Measurements from ENCODE around the gene CXCL5. TPM values are rescaled to one million over a fixed set of nuclear protein-coding genes. Genes with fewer than 3 reads are reported as not detected.

The CXCL5 gene
- total and polyA plus RNA-seq, 2 donors (not counting 3 experiments of a cell fraction or from before 2014, with no cell fraction given): 0.33 to 0.40 TPM

DNA sequence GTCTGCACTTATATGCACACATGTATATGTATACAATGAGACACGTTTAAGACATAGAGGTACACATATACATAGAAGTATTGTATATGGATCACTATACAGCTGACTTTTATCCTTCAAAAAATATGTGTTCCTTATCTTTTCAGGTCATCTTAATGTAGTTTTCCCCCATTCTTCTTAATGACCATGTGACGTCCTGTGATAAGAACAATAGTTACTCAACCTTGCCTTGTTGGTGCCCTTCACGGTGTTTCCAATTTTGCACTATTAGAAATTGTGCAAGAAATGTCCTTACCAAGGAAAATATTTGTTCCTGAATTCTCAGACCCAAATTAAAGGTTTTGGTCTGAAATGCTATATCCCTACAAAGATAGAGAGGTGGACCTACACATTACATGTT, 9.4 kb downstream of the CXCL5 start:
- no peak overlapping the region for H3K27ac ChIP-seq (ENCODE audit: insufficient read depth, low read depth, low read length)
- H3K9ac ChIP-seq (replicated peaks; ENCODE audit: extremely low read depth, insufficient read depth, low read length): no peak overlapping the region
- no peaks in the 10 kb centered on the region for H4K20me1 ChIP-seq (replicated peaks; ENCODE audit: control insufficient read depth, extremely low read depth, insufficient read depth, low read length)
- CTCF ChIA-PET: interaction anchor here (1.0 kb wide), 1 partner anchor 43 kb away, joined by 3 read pairs; no protein-coding TSS in a partner anchor
- no peak overlapping the region for H3K4me2 ChIP-seq (ENCODE audit: insufficient read depth, low read length)
- POLR2A ChIA-PET: no interaction called here
- DNase-seq (ENCODE audit: low read depth, low spot score) (no peak), FAIRE-seq (no peak)
- no peaks in the 10 kb centered on the region for H3K9me1 ChIP-seq (replicated peaks; ENCODE audit: control insufficient read depth, extremely low read depth, insufficient read depth, low read length)
- TF ChIP-seq POLR2A (IDR thresholded peaks at IDR 0.05; ENCODE audit: low read depth, low read length): no peak
- TF ChIP-seq FOS (IDR thresholded peaks at IDR 0.05; ENCODE audit: borderline replicate concordance, insufficient read depth, low read length): no peak
- TF ChIP-seq, protein P1, sequence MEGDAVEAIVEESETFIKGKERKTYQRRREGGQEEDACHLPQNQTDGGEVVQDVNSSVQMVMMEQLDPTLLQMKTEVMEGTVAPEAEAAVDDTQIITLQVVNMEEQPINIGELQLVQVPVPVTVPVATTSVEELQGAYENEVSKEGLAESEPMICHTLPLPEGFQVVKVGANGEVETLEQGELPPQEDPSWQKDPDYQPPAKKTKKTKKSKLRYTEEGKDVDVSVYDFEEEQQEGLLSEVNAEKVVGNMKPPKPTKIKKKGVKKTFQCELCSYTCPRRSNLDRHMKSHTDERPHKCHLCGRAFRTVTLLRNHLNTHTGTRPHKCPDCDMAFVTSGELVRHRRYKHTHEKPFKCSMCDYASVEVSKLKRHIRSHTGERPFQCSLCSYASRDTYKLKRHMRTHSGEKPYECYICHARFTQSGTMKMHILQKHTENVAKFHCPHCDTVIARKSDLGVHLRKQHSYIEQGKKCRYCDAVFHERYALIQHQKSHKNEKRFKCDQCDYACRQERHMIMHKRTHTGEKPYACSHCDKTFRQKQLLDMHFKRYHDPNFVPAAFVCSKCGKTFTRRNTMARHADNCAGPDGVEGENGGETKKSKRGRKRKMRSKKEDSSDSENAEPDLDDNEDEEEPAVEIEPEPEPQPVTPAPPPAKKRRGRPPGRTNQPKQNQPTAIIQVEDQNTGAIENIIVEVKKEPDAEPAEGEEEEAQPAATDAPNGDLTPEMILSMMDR (IDR thresholded peaks at IDR 0.05; ENCODE audit: extremely low read depth in 1 of 2, insufficient read depth in 1 of 2, low read depth in 1 of 2, low read length in 2 of 2): no peak
- no peak for TF ChIP-seq POLR2AphosphoS5 (IDR thresholded peaks at IDR 0.05; ENCODE audit: insufficient read depth, low read depth, low read length)
- no peak for TF ChIP-seq JUN (IDR thresholded peaks at IDR 0.05; ENCODE audit: borderline replicate concordance, insufficient read depth, insufficient read length, low read depth)
- TF ChIP-seq, protein P2, sequence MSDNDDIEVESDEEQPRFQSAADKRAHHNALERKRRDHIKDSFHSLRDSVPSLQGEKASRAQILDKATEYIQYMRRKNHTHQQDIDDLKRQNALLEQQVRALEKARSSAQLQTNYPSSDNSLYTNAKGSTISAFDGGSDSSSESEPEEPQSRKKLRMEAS (IDR thresholded peaks at IDR 0.05; ENCODE audit: insufficient read depth, insufficient read length): no peak
- no peak for TF ChIP-seq GATA2 (IDR thresholded peaks at IDR 0.05; ENCODE audit: insufficient read depth, insufficient read length, low read depth, low read length)
- no peak for TF ChIP-seq MYC (IDR thresholded peaks at IDR 0.05; ENCODE audit: low read depth, low read length)
- no peak for TF ChIP-seq EZH2 (IDR thresholded peaks at IDR 0.05; ENCODE audit: borderline replicate concordance, low read depth, low read length, severe bottlenecking)
- H3K27me3 ChIP-seq (ENCODE audit: control insufficient read depth in 2 of 2, insufficient read depth in 2 of 2, low read length in 2 of 2): no peaks in the 10 kb centered on the region
- H2AFZ ChIP-seq (ENCODE audit: low read depth, low read length): no peak overlapping the region
- dilution Hi-C loops (cut with MboI; ENCODE audit: extremely low pct_ligation_motif_present, low sequenced_read_pairs): no loop called here
- intact Hi-C loops (cut with micrococcal nuclease): no loop called here
- H3K4me3 ChIP-seq (replicated peaks in 1 of 3; ENCODE audit: insufficient read depth in 1 of 3, low read depth in 1 of 3, low read length in 3 of 3): no peak overlapping the region
- BruUV-seq (replicated peaks): no TSS peak
- no peaks in the 10 kb centered on the region for H3K36me3 ChIP-seq (ENCODE audit: control insufficient read depth in 2 of 2, extremely low read depth in 1 of 2, insufficient read depth in 2 of 2, low read length in 2 of 2)
- no peaks in the 10 kb centered on the region for H3K4me1 ChIP-seq (ENCODE audit: control insufficient read depth, extremely low read depth, insufficient read depth, low read length)
- H3K9me3 ChIP-seq (replicated peaks; ENCODE audit: control insufficient read depth, insufficient read depth, low read length): no peaks in the 10 kb centered on the region
- H3K79me2 ChIP-seq (ENCODE audit: control insufficient read depth, insufficient read depth, low read length): no peaks in the 10 kb centered on the region
